AG09309 (cell line): Measurements from ENCODE around the gene LRMDA.

ENCODE experiments used
- DNase-seq: peaks from one replicate; pipeline ENCODE4 v3.0.0-alpha.2; 2010; ENCODE audit warnings: low read depth
- H3K4me3 ChIP-seq: 2 replicates; pipeline ENCODE4 v1.5.1; 2011; ENCODE audit warnings: mild to moderate bottlenecking, low read depth, low read length, moderate library complexity; ENCODE audit not compliant: control insufficient read depth
- TF ChIP-seq, protein P1 (sequence below): IDR thresholded peaks from 2 replicates; pipeline ENCODE4 v1.5.1; 2011; ENCODE audit warnings: mild to moderate bottlenecking, low read depth, low read length, inconsistent platforms; ENCODE audit not compliant: insufficient read depth, control insufficient read depth; ENCODE audit errors: missing control alignments

LRMDA gene

DNA sequence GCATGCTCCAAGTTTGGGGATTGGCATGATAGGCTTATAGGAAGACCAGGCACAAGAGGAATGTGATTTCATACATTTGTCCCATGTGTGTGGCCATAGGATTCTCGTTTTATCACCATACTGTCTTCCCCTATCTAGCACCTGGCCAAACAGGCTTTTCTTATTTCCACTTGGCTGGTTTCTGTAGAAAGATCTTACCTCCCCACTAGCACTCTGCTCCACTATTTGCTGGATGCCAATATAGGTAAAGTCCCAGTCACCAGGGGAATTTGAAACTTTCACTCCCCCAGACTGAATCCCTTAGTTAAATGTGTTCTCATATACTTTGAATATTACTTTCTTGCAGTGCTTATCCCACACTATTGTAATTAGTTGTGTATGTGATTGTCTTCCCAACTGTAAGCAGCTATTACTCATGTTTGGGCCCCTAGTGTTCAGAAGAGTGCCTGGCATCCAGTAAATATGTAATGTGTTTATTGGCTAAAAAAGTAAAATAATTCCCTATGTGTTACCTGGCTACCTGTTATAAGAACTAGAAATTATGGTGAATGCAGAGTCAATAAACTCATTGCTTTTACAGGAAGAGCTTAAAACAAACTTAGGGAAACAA lies 109.0 kb downstream of the LRMDA start:
- no peak overlapping the region for H3K4me3 ChIP-seq
- no peak for DNase-seq
- TF ChIP-seq, protein P1, sequence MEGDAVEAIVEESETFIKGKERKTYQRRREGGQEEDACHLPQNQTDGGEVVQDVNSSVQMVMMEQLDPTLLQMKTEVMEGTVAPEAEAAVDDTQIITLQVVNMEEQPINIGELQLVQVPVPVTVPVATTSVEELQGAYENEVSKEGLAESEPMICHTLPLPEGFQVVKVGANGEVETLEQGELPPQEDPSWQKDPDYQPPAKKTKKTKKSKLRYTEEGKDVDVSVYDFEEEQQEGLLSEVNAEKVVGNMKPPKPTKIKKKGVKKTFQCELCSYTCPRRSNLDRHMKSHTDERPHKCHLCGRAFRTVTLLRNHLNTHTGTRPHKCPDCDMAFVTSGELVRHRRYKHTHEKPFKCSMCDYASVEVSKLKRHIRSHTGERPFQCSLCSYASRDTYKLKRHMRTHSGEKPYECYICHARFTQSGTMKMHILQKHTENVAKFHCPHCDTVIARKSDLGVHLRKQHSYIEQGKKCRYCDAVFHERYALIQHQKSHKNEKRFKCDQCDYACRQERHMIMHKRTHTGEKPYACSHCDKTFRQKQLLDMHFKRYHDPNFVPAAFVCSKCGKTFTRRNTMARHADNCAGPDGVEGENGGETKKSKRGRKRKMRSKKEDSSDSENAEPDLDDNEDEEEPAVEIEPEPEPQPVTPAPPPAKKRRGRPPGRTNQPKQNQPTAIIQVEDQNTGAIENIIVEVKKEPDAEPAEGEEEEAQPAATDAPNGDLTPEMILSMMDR: no peak

DNA sequence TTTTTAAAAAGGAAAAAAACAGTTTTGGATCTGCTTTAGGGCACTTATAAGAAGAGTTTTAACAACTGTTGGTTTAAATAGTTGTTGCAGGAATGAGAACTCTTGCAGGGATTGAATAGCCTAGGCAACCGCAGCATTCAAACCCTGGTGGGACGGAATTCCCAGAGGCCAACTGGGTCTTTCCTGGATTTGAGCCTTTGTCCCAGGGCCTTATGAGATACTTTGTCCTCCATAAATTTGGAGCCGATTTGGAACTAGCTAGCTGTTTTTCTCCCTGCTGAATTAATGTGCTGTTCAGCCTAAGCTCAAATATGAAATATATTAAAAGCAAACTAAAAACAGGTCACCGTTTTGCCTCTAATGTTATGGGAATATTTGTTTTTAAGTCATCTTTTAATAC lies 109.6 kb downstream of the LRMDA start:
- TF ChIP-seq, protein P1: no peak
- no peak overlapping the region for H3K4me3 ChIP-seq
- DNase-seq: no peak

DNA sequence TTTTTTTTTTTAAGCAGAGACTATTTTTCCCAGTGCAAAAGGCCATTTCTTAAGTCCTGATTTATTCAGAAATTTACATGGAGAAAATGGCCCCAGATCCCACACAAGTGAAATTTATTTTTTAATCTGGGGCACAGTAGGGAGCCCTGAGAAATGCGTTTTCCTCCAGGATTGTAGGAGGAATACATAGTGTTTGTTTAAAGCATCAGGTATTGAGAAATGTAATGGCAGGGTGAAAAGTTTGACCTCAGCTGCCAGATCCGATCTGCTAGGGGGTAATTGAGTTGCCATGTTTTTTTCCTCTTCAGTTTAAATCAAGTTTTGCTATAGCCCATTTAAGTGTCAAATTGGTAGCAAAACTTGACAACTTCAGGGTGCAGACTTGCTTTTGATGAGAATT lies 110.0 kb downstream of the LRMDA start:
- no peak overlapping the region for H3K4me3 ChIP-seq
- no peak for DNase-seq

DNA sequence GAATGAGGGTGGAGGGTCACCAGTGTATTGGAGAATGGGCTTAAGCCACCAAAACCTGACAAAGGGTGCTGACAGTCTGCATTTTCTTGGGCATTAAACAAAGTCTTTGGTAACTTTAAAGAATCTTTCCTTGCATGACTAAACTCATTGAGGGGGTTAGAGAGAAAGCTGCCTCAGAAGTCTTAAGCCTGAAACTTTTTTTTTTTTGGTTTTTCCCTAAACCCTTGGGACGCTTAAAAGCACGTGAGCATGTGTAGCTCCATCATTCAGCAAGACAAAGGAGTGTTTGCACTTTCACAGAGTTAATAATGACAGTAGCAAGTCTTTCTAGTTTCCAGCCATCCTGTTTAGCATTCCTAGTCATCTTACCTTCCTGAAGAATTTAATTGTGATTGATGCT lies 110.7 kb downstream of the LRMDA start:
- no peak for DNase-seq
- H3K4me3 ChIP-seq: no peak overlapping the region
- TF ChIP-seq, protein P1: no peak

More for the DNA sequence above, 110.0 kb downstream of the LRMDA start:
- TF ChIP-seq, protein P1: no peak

DNA sequence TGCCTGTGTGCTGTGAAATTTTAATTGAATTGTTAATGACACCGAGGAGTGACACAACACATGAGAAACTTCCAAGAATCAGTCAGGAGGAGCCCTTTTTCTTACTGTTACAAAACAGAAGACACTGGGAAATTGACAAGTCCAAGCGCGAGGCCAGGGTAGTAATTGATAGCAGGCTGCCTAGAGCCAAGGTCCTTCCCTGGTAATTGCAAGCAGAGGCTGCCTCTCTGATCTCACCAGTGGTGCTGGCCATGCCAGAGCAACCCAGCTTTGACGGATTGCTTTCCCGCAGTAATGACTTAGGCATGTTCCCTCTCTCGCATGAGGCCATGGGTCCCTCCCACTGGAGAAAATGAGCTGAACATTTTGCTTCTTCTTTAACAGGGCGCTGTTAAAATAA lies 111.5 kb downstream of the LRMDA start:
- no peak overlapping the region for H3K4me3 ChIP-seq
- TF ChIP-seq, protein P1: no peak
- peak; percentile 63 for DNase-seq

DNA sequence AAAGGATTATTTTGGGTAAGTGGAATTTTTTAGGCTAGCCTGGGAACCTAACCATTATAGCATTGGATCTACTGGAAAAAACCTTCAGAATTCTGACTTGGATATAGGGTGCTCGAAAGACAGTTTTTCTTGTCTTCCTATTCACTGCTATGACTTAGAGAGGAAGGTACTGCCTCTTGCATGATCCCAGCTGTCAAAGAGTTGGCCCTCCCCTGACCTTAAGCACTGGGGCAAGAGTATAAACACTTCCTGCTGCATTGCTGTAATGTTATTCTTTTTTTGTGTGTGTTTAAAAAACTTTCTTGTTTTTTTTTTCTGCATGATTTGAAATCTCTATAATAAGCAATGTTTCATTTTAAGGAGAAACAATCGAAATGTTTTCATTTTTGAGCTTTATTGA lies 113.0 kb downstream of the LRMDA start:
- TF ChIP-seq, protein P1: no peak
- no peak overlapping the region for H3K4me3 ChIP-seq
- no peak for DNase-seq

DNA sequence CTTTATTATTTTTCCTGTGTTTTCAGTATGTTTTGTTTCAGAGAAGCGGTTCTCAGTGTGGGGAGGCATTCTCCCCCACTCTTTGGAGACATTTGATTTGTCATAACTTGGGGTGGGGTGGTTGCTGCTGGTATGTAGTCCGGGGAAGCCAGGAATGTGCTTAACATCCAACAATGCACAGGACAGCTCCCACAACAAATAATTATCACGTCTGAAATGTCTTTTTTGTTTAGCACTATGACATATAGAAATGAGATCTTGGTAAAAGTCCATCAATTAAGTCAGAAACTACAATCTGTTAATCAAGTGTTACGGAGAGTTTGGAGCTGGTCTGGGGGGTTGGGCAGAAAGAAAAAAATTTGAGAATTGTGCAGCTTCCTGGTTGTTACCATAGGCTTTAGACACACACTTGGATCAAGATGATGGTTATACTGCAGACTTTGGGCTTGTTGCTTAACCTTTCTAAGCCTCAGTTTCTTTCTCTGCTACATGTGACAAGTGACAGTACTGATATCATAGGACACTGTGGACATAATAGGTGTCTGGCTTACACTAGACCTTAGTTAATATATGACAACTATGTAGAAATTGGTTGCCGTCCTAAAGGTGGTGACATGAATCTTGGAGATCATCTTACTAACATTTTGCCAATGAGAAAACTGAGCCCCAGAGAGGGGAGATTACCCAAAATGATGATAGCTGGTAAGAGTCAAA lies 113.7 kb downstream of the LRMDA start:
- H3K4me3 ChIP-seq: no peak overlapping the region
- TF ChIP-seq, protein P1: no peak
- no peak for DNase-seq
